Kidney (tissue), 14 donors: ENCODE measurements around the gene CRADD. TPM values are rescaled to one million over a fixed set of nuclear protein-coding genes. Genes with fewer than 3 reads are reported as not detected.
A peak's percentile ranks its signal among the peaks of the same experiment; 100 is the strongest.

Source experiments
- DNase-seq, 5 donors: peaks; one replicate each; pipeline ENCODE4 v3.0.0-alpha.2; 2013 to 2020
- FAIRE-seq: peaks from 2 replicates; lab custom pipeline; 2012; peaks lifted over from hg19 to GRCh38; lab: Jason Lieb, UNC
- H3K27ac ChIP-seq, 2 donors: one replicate each; pipeline ENCODE4 v1.7.0; 2013; ENCODE audit warnings: low read depth in 2 of 2, low read length in 2 of 2, inconsistent platforms in 1 of 2
- H3K27me3 ChIP-seq: one replicate; pipeline ENCODE4 v1.7.1; 2013; ENCODE audit warnings: low read length, inconsistent platforms; ENCODE audit not compliant: control insufficient read depth, insufficient read depth
- H3K36me3 ChIP-seq, 3 donors: one replicate each; pipeline versions ENCODE4 v1.7.0 to v1.7.1; 2013; ENCODE audit warnings: low read length in 3 of 3, control low read depth in 1 of 3, inconsistent platforms in 1 of 3; ENCODE audit not compliant: insufficient read depth in 3 of 3, control insufficient read depth in 2 of 3
- H3K4me1 ChIP-seq, 3 donors: one replicate each; pipeline versions ENCODE4 v1.7.0 to v1.7.1; 2013; ENCODE audit warnings: low read length in 3 of 3, inconsistent platforms in 1 of 3, low read depth in 1 of 3; ENCODE audit not compliant: control insufficient read depth in 2 of 3, insufficient read depth in 2 of 3
- H3K4me3 ChIP-seq, 3 donors: one replicate each; pipeline versions ENCODE4 v1.7.0 to v1.8.1; 2013; ENCODE audit warnings: low read length in 3 of 3, control low read depth in 1 of 3, inconsistent platforms in 1 of 3
- H3K9ac ChIP-seq, 3 donors: one replicate each; pipeline versions ENCODE4 v1.7.0 to v1.7.1; 2013; ENCODE audit warnings: low read length in 3 of 3, control low read depth in 1 of 3, inconsistent platforms in 1 of 3
- H3K9me3 ChIP-seq, 3 donors: one replicate each; pipeline versions ENCODE4 v1.7.0 to v1.7.1; 2013; ENCODE audit warnings: low read length in 3 of 3, control low read depth in 1 of 3, inconsistent platforms in 1 of 3; ENCODE audit not compliant: control insufficient read depth in 2 of 3, insufficient read depth in 1 of 3
- intact Hi-C: fragments of 100-400 bp; cut with DNase I; formaldehyde crosslinking; loops from one replicate; pipeline ENCODE4 v1.11.1; 2022
- polyA plus RNA-seq: library from polyadenylated mRNA; stranded (reverse); fragments of 350-450 nt; fragmentation: Illumina TruSeq; extraction: RNeasy Lipid Tissue Mini Kit (QIAGEN cat#74804); gene quantifications from one replicate; pipeline ENCODE4 v1.2.3, GENCODE V29; 2014; ENCODE audit warnings: low read depth, low replicate concordance; ENCODE audit not compliant: insufficient read depth
- total RNA-seq: library from RNA; stranded (reverse); fragmentation: NEBNext Ultra II Directional; extraction: Animal tissue kit (Norgen Biotek cat#: 25700); gene quantifications from one replicate; pipeline ENCODE4 v1.2.1, GENCODE V29; 2021
- TF ChIP-seq, protein P1 (sequence below): IDR thresholded peaks from 3 replicates; pipeline ENCODE4 v1.5.1; 2012; ENCODE audit warnings: mild to moderate bottlenecking, moderate library complexity, borderline replicate concordance; ENCODE audit not compliant: insufficient read depth; ENCODE audit errors: extremely low read depth
- donor health status: control.
- donor health status: control.
- donor health status: control.
- donor health status: control.
- donor health status: control.
- donor health status: DM: yes; HTN: yes; CAD: no.
- donor health status: Normal renal cell carcinoma (clear cell type).

The CRADD gene
- total and polyA plus RNA-seq, 2 donors from 2014 or later: 19.1 to 28.8 TPM

DNA sequence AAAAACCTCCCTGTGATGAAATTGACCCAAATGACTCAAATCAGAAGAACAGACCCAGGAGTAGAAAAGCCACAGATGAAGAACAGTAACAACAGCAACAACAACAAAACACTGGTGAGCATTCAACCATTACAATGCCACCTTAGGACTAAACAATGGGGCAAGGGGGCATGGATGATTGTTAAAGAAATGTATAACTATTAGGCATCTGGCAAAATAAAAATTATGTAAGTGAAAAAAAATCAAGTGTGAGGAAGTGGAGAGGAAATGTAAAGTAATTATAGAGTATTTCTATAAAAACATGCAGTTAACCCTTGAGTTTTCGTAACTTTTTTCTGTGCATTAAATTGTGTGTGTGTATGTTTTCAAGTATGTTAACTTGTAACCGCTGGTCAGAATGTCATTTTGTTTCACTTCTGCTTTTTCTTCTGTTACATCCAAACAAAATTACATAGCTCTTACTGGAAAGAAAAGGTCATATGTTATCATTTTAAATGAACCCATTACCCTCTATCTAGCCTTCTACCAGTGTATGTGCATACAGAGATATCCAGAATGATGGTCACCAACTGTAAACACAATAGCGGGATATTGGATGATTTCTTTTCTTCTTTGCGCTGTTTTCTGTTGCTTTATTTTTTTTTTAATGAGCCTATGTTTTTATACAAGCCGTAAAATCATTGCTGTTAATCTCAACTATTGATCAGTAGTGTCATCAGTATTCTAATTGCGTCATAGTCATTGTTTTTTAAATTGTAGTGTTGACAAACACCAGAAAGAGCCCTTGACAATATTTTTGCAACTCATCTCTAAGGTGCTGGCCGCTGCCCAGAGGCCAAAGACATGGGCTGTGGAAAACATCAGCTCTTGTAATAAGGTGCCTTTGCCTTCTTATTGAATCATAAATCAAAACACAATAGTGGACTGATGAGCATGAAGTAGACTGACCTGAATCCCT is 170.6 kb downstream of the CRADD start:
- H3K4me3 ChIP-seq: no peak overlapping the region
- no peaks in the 10 kb centered on the region for H3K9me3 ChIP-seq
- no peak for DNase-seq
- H3K27ac ChIP-seq: no peak overlapping the region
- H3K4me1 ChIP-seq: peaks cover 0 to 6% (median 4%) of the 10 kb centered on the region in 3 donors
- H3K36me3 ChIP-seq: no peaks in the 10 kb centered on the region
- H3K9ac ChIP-seq: no peak overlapping the region
- no peaks in the 10 kb centered on the region for H3K27me3 ChIP-seq
- TF ChIP-seq, protein P1, sequence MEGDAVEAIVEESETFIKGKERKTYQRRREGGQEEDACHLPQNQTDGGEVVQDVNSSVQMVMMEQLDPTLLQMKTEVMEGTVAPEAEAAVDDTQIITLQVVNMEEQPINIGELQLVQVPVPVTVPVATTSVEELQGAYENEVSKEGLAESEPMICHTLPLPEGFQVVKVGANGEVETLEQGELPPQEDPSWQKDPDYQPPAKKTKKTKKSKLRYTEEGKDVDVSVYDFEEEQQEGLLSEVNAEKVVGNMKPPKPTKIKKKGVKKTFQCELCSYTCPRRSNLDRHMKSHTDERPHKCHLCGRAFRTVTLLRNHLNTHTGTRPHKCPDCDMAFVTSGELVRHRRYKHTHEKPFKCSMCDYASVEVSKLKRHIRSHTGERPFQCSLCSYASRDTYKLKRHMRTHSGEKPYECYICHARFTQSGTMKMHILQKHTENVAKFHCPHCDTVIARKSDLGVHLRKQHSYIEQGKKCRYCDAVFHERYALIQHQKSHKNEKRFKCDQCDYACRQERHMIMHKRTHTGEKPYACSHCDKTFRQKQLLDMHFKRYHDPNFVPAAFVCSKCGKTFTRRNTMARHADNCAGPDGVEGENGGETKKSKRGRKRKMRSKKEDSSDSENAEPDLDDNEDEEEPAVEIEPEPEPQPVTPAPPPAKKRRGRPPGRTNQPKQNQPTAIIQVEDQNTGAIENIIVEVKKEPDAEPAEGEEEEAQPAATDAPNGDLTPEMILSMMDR: no peak
- intact Hi-C loops: no loop called here
- FAIRE-seq: no peak

- DNase-seq: no peak
- Histone ChIP-seq H3K27me3 (no peaks in the 10 kb centered on the region), H3K4me1 (peaks cover 0 to 6% (median 4%) of the 10 kb centered on the region in 3 donors), H3K9ac (no peak overlapping the region), H3K4me3 (no peak overlapping the region), H3K9me3 (no peaks in the 10 kb centered on the region), H3K36me3 (no peaks in the 10 kb centered on the region), H3K27ac (no peak overlapping the region)
- FAIRE-seq: no peak
- intact Hi-C loops: no loop called here
- TF ChIP-seq, protein P1: no peak
Measured at GRCh38 chr12:93848523-93849101, 171.4 kb downstream of the CRADD start.

- no peaks in the 10 kb centered on the region for H3K36me3 ChIP-seq
- H3K4me1 ChIP-seq: peaks cover 0 to 6% (median 4%) of the 10 kb centered on the region in 3 donors
- H3K4me3 ChIP-seq: no peak overlapping the region
- TF ChIP-seq, protein P1: no peak
- H3K9ac ChIP-seq: no peak overlapping the region
- H3K9me3 ChIP-seq: no peaks in the 10 kb centered on the region
- no peaks in the 10 kb centered on the region for H3K27me3 ChIP-seq
- DNase-seq (peak in 1 of 5 donors; percentile 63), FAIRE-seq (no peak)
- H3K27ac ChIP-seq: no peak overlapping the region
- intact Hi-C loops: no loop called here
Measured at GRCh38 chr12:93849946-93850345, 172.8 kb downstream of the CRADD start.
